Measurements from ENCODE around the gene RBM20.
A peak's percentile ranks its signal among the peaks of the same experiment; 100 is the strongest.

The RBM20 gene

GRCh38 chr10:110773693-110774068 is 129.5 kb downstream of the RBM20 start:
- TF ChIP-seq ZFP30 (CRISPR knock-in tag; IDR thresholded peaks at IDR 0.05) (no peak), ZFP3 (CRISPR knock-in tag; IDR thresholded peaks at IDR 0.05) (no peak), TCF4 (CRISPR knock-in tag; IDR thresholded peaks at IDR 0.05; ENCODE audit: borderline replicate concordance) (no peak), ARNTL (CRISPR knock-in tag; IDR thresholded peaks at IDR 0.05; ENCODE audit: borderline replicate concordance, low read depth) (no peak), TOX (CRISPR knock-in tag; IDR thresholded peaks at IDR 0.05; ENCODE audit: borderline replicate concordance) (no peak), CREB5 (CRISPR knock-in tag; IDR thresholded peaks at IDR 0.05; ENCODE audit: low read depth) (no peak), RARB (CRISPR knock-in tag; IDR thresholded peaks at IDR 0.05) (no peak), PPARA (CRISPR knock-in tag; IDR thresholded peaks at IDR 0.05; ENCODE audit: borderline replicate concordance) (no peak), ZC3H10 (CRISPR knock-in tag; IDR thresholded peaks at IDR 0.05) (no peak), ISL1 (CRISPR knock-in tag; IDR thresholded peaks at IDR 0.05) (no peak), POU6F1 (CRISPR knock-in tag; IDR thresholded peaks at IDR 0.05; ENCODE audit: borderline replicate concordance, low read depth) (no peak), ZNF8 (CRISPR knock-in tag; IDR thresholded peaks at IDR 0.05) (no peak), PATZ1 (CRISPR knock-in tag; IDR thresholded peaks at IDR 0.05; ENCODE audit: borderline replicate concordance) (no peak), BACH2 (CRISPR knock-in tag; IDR thresholded peaks at IDR 0.05; ENCODE audit: borderline replicate concordance) (no peak), CSRNP3 (CRISPR knock-in tag; IDR thresholded peaks at IDR 0.05) (no peak), CSDC2 (CRISPR knock-in tag; IDR thresholded peaks at IDR 0.05) (no peak), TSHZ2 (CRISPR knock-in tag; IDR thresholded peaks at IDR 0.05) (no peak), GLIS3 (CRISPR knock-in tag; IDR thresholded peaks at IDR 0.05) (no peak), ZNF565 (CRISPR knock-in tag; conservative IDR thresholded peaks at IDR 0.05; ENCODE audit: low read depth) (no peak), ESRRG (CRISPR knock-in tag; IDR thresholded peaks at IDR 0.05) (no peak)
- ATAC-seq = peak; percentile 19; the same call in 1 of the 3 replicates

GRCh38 chr10:110774069-110775019 is 130.2 kb downstream of the RBM20 start:
- ATAC-seq = peak; percentile 93
- TF ChIP-seq ZNF8 (CRISPR knock-in tag; IDR thresholded peaks at IDR 0.05) (no peak), GLIS3 (CRISPR knock-in tag; IDR thresholded peaks at IDR 0.05) (no peak), POU6F1 (CRISPR knock-in tag; IDR thresholded peaks at IDR 0.05; ENCODE audit: borderline replicate concordance, low read depth) (no peak), ISL1 (CRISPR knock-in tag; IDR thresholded peaks at IDR 0.05) (no peak), ZNF565 (CRISPR knock-in tag; conservative IDR thresholded peaks at IDR 0.05; ENCODE audit: low read depth) (no peak), TOX (CRISPR knock-in tag; IDR thresholded peaks at IDR 0.05; ENCODE audit: borderline replicate concordance) (no peak), RARB (CRISPR knock-in tag; IDR thresholded peaks at IDR 0.05) (no peak), ZFP3 (CRISPR knock-in tag; IDR thresholded peaks at IDR 0.05) (no peak), ZC3H10 (CRISPR knock-in tag; IDR thresholded peaks at IDR 0.05) (no peak), ZFP30 (CRISPR knock-in tag; IDR thresholded peaks at IDR 0.05) (no peak), OSR1 (CRISPR knock-in tag; IDR thresholded peaks at IDR 0.05) (no peak), CSDC2 (CRISPR knock-in tag; IDR thresholded peaks at IDR 0.05) (no peak), ZNF70 (CRISPR knock-in tag; IDR thresholded peaks at IDR 0.05) (no peak), ARNTL (CRISPR knock-in tag; IDR thresholded peaks at IDR 0.05; ENCODE audit: borderline replicate concordance, low read depth) (no peak), TCF4 (CRISPR knock-in tag; IDR thresholded peaks at IDR 0.05; ENCODE audit: borderline replicate concordance) (no peak)

Measured in SK-N-SH treated with all-trans-retinoic acid at 6 μM for 48 hours (cell line).